Iris pigment epithelial cell (primary cell): Measurements from ENCODE around the gene AKAP8.

Source experiments
- DNase-seq: peaks from one replicate; pipeline ENCODE4 v3.0.0-alpha.2; 2011; ENCODE audit warnings: low read depth

AKAP8 gene

DNA sequence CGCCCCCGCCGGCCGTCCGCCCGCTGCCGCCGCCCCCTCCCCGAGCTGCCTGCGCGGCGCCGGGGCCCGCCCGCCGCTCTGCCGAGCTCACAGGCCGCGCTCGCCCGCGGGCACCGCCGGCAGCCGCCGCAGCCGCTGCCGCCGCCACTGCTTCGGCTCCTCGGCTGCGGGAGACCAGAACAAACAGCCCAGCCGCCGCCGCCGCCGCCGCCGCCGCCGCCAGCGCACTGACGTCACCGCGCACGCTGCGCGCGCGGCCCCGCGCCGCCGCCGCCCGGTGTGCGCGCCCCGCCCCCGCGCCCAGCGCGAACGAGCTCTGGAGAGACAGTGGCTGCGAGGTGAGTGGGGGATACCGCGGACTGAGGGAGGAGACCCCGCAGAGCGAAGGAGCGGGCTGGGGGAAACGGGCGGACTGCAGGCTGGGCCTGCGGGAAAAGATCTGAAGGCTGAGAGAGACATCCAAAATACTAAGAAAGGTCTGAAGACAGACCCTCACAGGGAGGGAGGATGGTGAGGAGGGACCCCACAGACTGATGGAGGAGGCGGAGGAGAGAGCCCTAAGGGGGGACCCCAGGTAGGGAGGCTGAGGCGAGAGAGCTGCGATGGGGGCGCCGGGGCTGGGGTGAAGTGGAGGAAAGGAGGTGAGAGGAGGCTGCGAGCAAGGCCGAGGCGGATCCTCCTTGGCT is 47.1 kb downstream of the AKAP8 start, which contains the start of gene BRD4:
Gene BRD4 (minus strand): TSS at position 229 of the 686 bp plus-strand sequence. CDS start 59,440 bp downstream, outside the sequence.
- peak; percentile 47 for DNase-seq

DNA sequence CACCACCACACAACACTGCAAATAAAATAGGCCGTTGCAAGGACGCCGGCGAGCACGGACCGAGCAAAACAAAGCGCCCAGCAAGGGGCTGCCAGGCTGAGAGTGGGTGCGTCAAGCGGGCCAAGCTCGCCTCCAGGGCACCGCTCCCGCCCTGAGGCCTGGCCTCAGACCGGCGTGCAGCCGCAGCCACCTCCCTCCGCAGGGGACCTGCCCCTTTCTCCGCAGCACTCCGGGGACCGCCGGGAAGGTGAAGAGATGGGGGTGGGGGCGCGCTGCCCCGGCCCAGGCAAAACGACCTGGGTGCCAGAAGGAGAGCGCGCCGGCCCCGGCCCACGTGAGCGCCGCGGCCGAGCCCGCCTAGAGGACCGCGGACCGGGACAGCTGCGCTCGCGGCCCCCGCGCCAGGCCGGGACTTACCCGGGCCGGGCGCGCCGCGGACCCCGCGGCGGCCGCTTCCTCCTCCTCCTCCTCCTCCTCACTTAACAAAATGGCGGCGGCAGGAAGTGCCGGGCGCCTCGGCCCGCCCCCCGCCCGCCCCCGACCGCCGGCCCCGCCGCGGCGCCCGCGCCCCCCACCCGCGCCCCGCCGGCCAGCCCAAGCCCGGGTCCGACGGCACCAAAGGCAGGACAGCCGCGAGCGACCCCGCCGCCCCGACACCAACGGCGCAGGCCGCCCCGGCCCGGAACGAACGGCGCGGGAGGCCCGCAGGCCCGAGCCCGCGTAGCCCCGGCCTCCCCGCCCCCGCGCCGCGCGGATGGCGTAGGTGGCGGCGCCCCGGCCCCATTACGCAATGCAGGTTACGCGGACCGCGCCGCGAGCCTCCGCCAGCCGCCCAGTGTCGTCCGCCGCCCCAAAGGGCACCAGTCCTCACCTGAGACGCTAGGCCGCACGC is 47.9 kb downstream of the AKAP8 start:
- peak; percentile 44 for DNase-seq

DNA sequence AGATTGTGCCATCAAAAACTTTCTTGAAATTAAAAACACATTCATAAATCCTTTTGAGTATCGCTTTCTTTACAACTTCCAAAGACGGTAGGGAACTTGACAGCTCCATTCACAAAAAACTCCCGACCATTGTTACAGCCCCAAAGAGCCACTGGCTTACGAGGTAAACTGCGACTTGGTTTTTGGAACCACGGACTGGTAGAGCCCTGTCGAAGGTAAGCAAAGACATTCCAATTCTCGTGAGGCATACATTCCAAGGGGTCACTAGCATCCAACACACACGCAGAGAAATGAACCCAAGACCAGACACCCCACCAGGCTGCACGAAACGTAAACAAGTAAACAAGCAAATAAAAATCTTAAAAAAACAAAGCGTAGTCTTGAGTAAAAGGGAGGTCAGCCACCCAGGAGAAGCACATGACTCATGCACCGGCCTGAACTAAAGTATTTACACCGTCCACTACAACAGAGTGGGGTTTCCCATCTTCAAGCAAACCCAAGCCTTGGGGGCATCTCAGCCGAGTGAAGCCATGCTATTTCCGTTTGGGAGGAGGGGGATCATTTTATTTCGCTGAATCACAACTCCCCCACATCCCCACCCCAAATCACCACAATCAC is 48.7 kb downstream of the AKAP8 start:
- peak; percentile 92 for DNase-seq

GRCh38 chr19:15328312-15328711 is 51.3 kb downstream of the AKAP8 start:
- DNase-seq: no peak

DNA sequence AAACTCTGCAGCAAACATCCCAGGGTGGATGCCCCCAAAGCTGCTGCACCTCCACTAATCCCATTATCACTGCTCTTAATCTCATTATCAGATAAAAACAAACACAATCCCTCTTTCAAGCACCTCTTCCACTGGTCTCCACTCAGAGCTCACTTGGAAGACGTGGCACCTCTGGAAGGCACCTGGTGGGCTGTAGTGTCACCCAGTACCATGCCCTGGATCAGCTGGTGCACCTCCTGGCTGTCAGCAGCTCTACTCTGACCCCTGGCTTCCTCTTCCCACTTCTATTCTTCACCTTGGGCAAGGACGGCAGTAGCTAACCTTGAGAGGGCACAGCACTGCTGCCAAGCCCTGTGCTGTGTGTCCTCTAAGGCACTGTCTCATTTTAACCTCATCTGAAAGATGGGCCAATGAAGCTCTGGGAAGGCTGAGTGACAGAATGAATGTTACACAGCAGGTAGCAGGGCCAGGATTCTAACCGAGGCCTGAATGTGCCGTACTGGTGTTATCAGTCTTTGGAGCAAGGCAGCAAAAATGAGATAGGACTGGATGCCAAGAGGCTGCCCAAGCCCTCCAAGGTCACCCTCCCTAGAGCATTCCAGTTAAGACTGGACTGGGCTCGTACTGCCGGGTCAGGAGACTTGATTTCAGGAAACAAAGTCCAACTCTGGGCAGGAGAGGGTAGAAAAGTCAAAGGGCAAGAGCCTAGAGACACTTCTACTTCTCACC is 54.6 kb downstream of the AKAP8 start:
- no peak for DNase-seq

DNA sequence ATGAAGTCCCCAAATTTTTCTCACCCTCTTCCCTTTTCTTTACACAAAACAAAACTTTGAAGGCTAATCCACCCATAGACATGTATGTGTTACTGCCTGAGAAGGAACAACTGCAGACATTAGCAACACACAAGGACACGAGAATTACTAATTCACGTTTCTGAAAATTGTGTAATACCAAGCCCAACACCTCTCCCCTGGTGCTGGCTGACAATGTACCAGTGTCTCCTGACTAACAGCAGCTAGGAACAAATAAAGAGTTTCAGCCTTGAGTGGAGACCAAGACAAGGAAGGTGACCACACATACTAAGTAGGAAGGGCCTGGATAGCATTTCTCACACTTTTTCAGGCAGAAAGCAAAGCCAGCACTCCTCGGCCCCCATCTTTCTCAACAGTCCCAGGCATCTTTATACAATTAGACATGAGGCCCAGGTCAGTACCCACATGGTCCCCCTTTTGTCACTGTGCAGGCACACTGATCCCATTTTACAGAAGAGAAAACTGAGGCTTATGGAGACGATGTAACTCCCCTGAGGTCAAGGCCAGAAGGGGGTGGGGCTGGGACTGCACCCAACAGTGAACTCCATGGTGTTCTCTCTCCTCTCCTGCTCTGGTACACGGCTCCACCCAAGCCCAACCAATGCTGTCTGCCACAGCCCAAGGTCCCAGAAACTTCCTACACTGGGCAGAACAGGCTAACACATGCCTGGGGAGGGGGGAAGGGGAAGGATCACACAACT is 55.9 kb downstream of the AKAP8 start:
- peak; percentile 78 for DNase-seq

GRCh38 chr19:15321739-15322138 is 57.8 kb downstream of the AKAP8 start:
- no peak for DNase-seq

DNA sequence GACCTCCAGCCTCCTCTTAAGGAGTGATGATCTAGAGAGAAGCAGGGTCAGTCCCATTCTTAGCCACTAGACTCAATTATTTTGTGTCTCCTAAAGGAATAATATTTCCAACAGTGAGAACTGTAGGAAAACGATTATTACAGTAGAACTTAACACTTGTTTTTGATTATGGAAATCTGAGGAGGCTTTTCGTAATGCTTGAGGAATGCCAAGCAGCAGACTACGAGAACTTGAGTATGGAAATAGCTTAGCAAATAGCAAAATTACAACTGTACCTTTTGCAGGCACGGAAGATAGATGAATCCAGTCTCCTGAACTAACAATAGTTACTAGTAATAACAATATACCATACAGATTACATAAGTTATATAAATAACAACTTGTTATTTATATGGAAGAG is 59.5 kb downstream of the AKAP8 start:
- DNase-seq: peak; percentile 72

- no peak for DNase-seq
Observed at GRCh38 chr19:15318241-15318691, 61.3 kb downstream of the AKAP8 start.

GRCh38 chr19:15317392-15318071 is 62.1 kb downstream of the AKAP8 start:
- DNase-seq: peak; percentile 82

DNA sequence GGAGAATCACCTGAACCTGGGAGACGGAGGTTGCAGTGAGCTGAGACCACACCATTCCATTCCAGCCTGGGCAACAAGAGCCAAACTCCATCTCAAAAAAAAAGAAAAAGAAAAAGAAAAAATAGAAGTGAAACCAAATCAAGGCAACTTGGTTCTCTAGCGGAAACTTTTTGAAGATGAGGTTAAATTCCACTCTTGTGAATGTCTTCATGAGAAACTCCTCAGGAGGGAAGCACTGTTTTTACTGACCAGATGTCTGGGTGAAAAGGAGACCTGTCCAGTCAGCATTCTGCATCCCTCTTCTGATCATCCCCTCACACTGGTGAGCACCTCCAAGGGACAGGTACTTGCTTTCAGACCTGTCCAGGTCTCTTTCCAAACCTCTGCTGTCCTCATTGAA is 63.1 kb downstream of the AKAP8 start:
- peak; percentile 78 for DNase-seq

DNA sequence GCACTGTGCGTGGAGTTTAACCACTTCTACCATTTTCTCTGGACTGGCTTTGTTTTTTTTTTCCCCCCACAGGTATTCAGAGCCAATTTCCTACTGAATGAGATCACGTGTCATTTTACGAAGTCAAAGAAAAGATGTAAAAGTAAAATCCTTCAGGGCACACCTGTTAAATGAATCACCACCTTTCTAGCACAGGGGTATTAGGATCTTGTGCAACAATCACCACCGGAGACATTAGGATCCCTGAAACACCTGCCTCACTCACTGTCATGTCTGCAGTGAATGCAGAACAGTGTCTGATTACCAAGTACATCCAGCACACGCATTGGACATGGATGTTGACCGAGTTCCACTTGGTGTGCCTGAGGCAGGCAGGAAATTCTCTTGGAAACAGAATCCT is 64.5 kb downstream of the AKAP8 start:
- DNase-seq: no peak

DNA sequence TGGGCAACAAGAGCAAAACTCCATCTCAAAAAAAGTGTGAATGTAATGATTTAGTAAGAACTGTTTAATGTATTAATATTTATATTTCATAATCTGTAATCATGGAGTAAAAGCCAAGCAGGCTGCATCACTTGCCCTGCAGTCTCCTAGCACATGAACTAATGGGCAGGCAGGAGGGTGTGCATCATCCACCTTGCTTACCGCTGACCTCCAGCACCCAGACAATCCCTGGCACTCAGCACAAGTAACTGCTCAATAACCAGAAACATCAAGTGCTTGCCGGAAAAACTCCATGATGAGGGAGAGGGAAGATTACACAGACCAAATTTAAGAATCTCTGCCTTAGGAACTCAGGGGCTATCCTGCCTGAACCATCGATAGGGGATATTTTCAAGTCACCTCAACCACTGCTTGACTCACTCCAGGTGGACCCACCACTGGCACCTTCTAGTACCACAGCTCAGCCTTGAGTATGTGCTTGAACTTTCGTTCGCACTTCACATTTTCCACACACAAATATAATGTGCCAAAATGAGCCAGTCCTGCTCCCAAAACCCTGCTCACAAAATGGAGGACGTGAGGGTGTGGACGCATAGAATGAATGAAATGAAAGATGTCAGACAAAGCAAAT is 65.8 kb downstream of the AKAP8 start:
- DNase-seq: no peak

- no peak for DNase-seq
Observed at GRCh38 chr19:15307169-15307568, 72.4 kb downstream of the AKAP8 start.

DNA sequence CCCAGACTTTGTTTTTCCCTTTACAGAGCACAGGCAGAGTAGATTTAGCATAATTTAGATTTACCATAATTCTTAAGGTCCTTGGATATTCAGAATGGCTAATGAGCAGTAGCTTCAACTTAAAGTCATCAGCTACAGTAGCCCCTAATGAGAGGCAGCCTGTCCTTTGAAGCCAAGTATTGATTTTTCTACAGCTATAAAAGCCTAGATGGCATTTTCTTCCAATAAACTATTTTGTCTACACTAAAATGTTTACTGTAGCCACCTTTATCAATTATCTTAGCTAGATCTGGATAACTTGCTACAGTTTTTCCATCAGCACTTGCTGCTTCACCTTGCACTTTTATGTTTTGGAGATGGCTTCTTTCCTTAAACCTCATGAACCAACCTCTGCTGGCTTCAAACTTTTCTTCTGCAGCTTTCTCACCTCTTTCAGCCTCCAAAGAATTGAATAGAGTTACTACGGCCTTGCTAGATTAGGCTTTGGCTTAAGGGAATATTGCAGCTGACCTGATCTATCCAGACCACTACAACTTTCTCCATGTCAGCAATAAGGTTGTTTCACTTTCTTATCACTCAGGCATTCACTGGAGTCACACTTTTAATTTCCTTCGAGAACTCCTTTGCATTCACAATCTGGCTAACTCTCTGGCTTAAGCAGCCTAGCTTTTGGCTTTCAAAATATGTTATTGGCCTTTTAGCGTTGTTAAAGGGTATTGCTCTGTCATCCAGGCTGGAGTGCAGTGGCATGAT is 73.8 kb downstream of the AKAP8 start:
- DNase-seq: no peak

- DNase-seq: no peak
Observed at GRCh38 chr19:15304140-15304705, 75.4 kb downstream of the AKAP8 start.
